HG03175 (cell line): ENCODE results near the gene GPS1.
"Not testable (repeated sequence)": the region's sequence is repeated elsewhere in the genome, so short reads cannot be mapped to it uniquely, and the experiment has no call there.

Experiments
- ATAC-seq: cut with Tn5 transposase; IDR thresholded peaks from one replicate; pipeline ENCODE4 v1.9.1; 2021; ENCODE audit warnings: mild to moderate bottlenecking, moderate library complexity; ENCODE audit not compliant: unreplicated experiment

GPS1 gene

GRCh38 chr17:82025401-82026107, 26.1 kb upstream of the GPS1 start:
- no peak for ATAC-seq

GRCh38 chr17:82028246-82028645, 23.5 kb upstream of the GPS1 start:
- no peak for ATAC-seq

- no peak for ATAC-seq
Measured at GRCh38 chr17:82028966-82029365, 22.7 kb upstream of the GPS1 start.

GRCh38 chr17:82029391-82029790, 22.3 kb upstream of the GPS1 start:
- ATAC-seq: no peak

- ATAC-seq: no peak
Measured at GRCh38 chr17:82029990-82030469, 21.7 kb upstream of the GPS1 start.

GRCh38 chr17:82030470-82031302, 21.0 kb upstream of the GPS1 start:
- ATAC-seq: no peak

- ATAC-seq: no peak
Measured at GRCh38 chr17:82031303-82031884, 20.3 kb upstream of the GPS1 start, which contains the start of gene RAC3. RAC3 (plus strand) TSS chr17:82031678; CDS start chr17:82031762, 84 bp downstream.

- ATAC-seq: no peak
Measured at GRCh38 chr17:82031885-82032627, 19.6 kb upstream of the GPS1 start.

GRCh38 chr17:82033359-82034085, 18.2 kb upstream of the GPS1 start:
- no peak for ATAC-seq

GRCh38 chr17:82034371-82035011, 17.2 kb upstream of the GPS1 start:
- ATAC-seq: no peak

- ATAC-seq: no peak
Measured at GRCh38 chr17:82035488-82035887, 16.2 kb upstream of the GPS1 start.

GRCh38 chr17:82035956-82036633, 15.6 kb upstream of the GPS1 start:
- no peak for ATAC-seq

GRCh38 chr17:82036634-82037091, 15.0 kb upstream of the GPS1 start:
- ATAC-seq: no peak

GRCh38 chr17:82037092-82037888, 14.4 kb upstream of the GPS1 start, which contains the start of gene DCXR:
DCXR (minus strand) TSS chr17:82037697; CDS start chr17:82037682, 15 bp downstream.
- peak; percentile 91 for ATAC-seq

- no peak for ATAC-seq
Measured at GRCh38 chr17:82037889-82038195, 13.9 kb upstream of the GPS1 start.

GRCh38 chr17:82038796-82039409, 12.8 kb upstream of the GPS1 start:
- not testable (repeated sequence) for ATAC-seq

- no peak for ATAC-seq
Measured at GRCh38 chr17:82039695-82040299, 11.9 kb upstream of the GPS1 start.
